ENCODE data around the gene FLT3. TPM values are rescaled to one million over a fixed set of nuclear protein-coding genes. Genes with fewer than 3 reads are reported as not detected.

FLT3 gene
- total and polyA plus RNA-seq, 2 of the 13 experiments (the other 11 are each of a cell fraction or from before 2014, with no cell fraction given), result not detected

GRCh38 chr13:27960362-27961226 is 139.8 kb downstream of the FLT3 start (continued):
- TF ChIP-seq NR3C1 (CRISPR knock-in tag; IDR thresholded peaks at IDR 0.05) (no peak), ATF7 (IDR thresholded peaks at IDR 0.05) (no peak), ATF7 (CRISPR knock-in tag; IDR thresholded peaks at IDR 0.05) (peak; percentile 40; the same call in 1 of the 2 replicates), RFXAP (CRISPR knock-in tag; IDR thresholded peaks at IDR 0.05; ENCODE audit: borderline replicate concordance) (peak; percentile 8; the same call in 1 of the 2 replicates), PHB2 (IDR thresholded peaks at IDR 0.05; ENCODE audit: partially characterized antibody) (no peak), ZNF138 (CRISPR knock-in tag; IDR thresholded peaks at IDR 0.05; ENCODE audit: low read depth) (no peak), MED8 (CRISPR knock-in tag; IDR thresholded peaks at IDR 0.05; ENCODE audit: insufficient replicate concordance) (no peak), ZNF430 (CRISPR knock-in tag; IDR thresholded peaks at IDR 0.05) (peak; percentile 82; the same call in 1 of the 2 replicates), RELA (CRISPR knock-in tag; IDR thresholded peaks at IDR 0.05) (no peak), JDP2 (CRISPR knock-in tag; IDR thresholded peaks at IDR 0.05; ENCODE audit: borderline replicate concordance) (no peak), GABPB1 (CRISPR knock-in tag; IDR thresholded peaks at IDR 0.05) (peak; percentile 70), ZNF724P (CRISPR knock-in tag; IDR thresholded peaks at IDR 0.05; ENCODE audit: borderline replicate concordance) (peak; percentile 81; the same call in 1 of the 2 replicates), THRA (CRISPR knock-in tag; IDR thresholded peaks at IDR 0.05; ENCODE audit: borderline replicate concordance) (no peak), REPIN1 (CRISPR knock-in tag; IDR thresholded peaks at IDR 0.05; ENCODE audit: borderline replicate concordance, low read depth) (peak; percentile 81), PRMT3 (CRISPR knock-in tag; IDR thresholded peaks at IDR 0.05; ENCODE audit: borderline replicate concordance, low read depth) (no peak), NR2F1 (CRISPR knock-in tag; IDR thresholded peaks at IDR 0.05) (peak; percentile 80 to 91), NFE2L1 (CRISPR knock-in tag; IDR thresholded peaks at IDR 0.05; ENCODE audit: borderline replicate concordance) (no peak), ZIK1 (CRISPR knock-in tag; IDR thresholded peaks at IDR 0.05; ENCODE audit: borderline replicate concordance, low read depth) (no peak), IRX3 (CRISPR knock-in tag; IDR thresholded peaks at IDR 0.05; ENCODE audit: borderline replicate concordance, low read depth) (peak; percentile 79; the same call in 1 of the 2 replicates), SCMH1 (CRISPR knock-in tag; IDR thresholded peaks at IDR 0.05; ENCODE audit: borderline replicate concordance) (no peak), ZNF343 (CRISPR knock-in tag; IDR thresholded peaks at IDR 0.05) (0 out of 2 replicates have a peak, but pooled peaks have one; percentile 35)
- TF ChIP-seq, protein P1, sequence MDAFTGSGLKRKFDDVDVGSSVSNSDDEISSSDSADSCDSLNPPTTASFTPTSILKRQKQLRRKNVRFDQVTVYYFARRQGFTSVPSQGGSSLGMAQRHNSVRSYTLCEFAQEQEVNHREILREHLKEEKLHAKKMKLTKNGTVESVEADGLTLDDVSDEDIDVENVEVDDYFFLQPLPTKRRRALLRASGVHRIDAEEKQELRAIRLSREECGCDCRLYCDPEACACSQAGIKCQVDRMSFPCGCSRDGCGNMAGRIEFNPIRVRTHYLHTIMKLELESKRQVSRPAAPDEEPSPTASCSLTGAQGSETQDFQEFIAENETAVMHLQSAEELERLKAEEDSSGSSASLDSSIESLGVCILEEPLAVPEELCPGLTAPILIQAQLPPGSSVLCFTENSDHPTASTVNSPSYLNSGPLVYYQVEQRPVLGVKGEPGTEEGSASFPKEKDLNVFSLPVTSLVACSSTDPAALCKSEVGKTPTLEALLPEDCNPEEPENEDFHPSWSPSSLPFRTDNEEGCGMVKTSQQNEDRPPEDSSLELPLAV (CRISPR knock-in tag; conservative IDR thresholded peaks at IDR 0.05; ENCODE audit: low read depth), result no peak
- TF ChIP-seq, protein P2, sequence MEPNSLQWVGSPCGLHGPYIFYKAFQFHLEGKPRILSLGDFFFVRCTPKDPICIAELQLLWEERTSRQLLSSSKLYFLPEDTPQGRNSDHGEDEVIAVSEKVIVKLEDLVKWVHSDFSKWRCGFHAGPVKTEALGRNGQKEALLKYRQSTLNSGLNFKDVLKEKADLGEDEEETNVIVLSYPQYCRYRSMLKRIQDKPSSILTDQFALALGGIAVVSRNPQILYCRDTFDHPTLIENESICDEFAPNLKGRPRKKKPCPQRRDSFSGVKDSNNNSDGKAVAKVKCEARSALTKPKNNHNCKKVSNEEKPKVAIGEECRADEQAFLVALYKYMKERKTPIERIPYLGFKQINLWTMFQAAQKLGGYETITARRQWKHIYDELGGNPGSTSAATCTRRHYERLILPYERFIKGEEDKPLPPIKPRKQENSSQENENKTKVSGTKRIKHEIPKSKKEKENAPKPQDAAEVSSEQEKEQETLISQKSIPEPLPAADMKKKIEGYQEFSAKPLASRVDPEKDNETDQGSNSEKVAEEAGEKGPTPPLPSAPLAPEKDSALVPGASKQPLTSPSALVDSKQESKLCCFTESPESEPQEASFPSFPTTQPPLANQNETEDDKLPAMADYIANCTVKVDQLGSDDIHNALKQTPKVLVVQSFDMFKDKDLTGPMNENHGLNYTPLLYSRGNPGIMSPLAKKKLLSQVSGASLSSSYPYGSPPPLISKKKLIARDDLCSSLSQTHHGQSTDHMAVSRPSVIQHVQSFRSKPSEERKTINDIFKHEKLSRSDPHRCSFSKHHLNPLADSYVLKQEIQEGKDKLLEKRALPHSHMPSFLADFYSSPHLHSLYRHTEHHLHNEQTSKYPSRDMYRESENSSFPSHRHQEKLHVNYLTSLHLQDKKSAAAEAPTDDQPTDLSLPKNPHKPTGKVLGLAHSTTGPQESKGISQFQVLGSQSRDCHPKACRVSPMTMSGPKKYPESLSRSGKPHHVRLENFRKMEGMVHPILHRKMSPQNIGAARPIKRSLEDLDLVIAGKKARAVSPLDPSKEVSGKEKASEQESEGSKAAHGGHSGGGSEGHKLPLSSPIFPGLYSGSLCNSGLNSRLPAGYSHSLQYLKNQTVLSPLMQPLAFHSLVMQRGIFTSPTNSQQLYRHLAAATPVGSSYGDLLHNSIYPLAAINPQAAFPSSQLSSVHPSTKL (CRISPR knock-in tag; IDR thresholded peaks at IDR 0.05), result peak; percentile 96
